Spleen (tissue), 7 donors: ENCODE results near the gene BDH1.

Experiments used
- POLR2A ChIP-seq, 3 donors: fragments of 450-650 bp; IDR thresholded peaks; one replicate each; pipeline ENCODE4 v1.5.1; 2017; ENCODE audit warnings: antibody characterized with exemption in 3 of 3, mild to moderate bottlenecking in 1 of 3
- POLR2AphosphoS5 ChIP-seq, 3 donors: sonication (generic); formaldehyde crosslinking; IDR thresholded peaks; one replicate each; pipeline ENCODE4 v1.5.1; 2017; ENCODE audit warnings: antibody characterized with exemption in 3 of 3
- TF ChIP-seq, protein P1 (sequence below), 11 experiments: fragments of 200-600 bp in 7 of 11; fragments of 450-650 bp in 4 of 11; sonication (generic) in 4 of 11; IDR thresholded peaks in 8 of 11; conservative IDR thresholded peaks in 3 of 11; 1 replicate in 7 of 11; 2 replicates in 4 of 11; pipeline versions ENCODE4 v1.4.0 to v1.8.0; 2016 to 2021; ENCODE audit warnings: antibody characterized with exemption in 11 of 11, inconsistent platforms in 4 of 11, mild to moderate bottlenecking in 1 of 11
- donor health status: DM: no; HTN: no; CAD: no; lungs with moderate emphysema.
- donor health status: DM: no; HTN: no; CAD: no.
- donor health status: DM: no; HTN: no; CAD: no.

DNA sequence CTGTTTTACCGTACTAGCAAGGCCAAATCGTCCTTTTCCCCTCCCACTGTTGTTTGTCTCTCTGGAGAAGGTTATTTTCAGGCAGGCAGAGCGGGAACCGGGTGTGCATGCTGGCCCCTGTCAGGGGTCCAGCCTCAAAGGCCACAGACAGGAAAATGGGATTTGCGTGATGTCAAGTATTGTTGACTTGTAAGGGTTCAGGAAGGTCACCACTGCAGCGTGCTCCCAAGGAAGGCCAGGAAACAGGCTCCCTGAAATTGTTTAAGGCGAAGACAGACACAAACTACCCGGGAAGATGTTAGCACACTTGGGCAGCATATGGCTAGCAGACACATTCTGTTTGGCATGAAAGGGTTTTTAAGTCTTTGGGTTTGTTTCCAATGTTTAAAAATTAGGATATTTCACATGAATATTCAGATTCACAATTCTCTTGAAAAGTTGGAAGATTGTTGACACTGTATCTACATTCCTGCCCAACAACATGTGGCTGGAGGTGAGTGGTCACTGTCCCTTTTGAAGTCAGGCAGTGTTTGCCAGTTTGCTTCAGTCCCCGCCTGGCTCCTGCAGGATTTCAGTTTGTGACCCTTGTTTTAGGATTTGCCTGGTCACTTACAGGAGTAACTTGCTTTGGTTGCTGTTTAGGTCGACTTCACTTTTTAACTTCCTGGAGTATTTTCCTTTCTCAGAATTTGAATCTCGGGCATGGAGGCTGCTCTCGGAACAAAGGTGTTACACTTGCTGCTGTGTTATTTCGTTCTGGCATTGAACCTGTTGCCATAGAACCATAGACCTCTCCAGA lies 90.4 kb downstream of the BDH1 start:
- TF ChIP-seq POLR2A (IDR thresholded peaks at IDR 0.05) (no peak), POLR2AphosphoS5 (IDR thresholded peaks at IDR 0.05) (no peak)
- TF ChIP-seq, protein P1, sequence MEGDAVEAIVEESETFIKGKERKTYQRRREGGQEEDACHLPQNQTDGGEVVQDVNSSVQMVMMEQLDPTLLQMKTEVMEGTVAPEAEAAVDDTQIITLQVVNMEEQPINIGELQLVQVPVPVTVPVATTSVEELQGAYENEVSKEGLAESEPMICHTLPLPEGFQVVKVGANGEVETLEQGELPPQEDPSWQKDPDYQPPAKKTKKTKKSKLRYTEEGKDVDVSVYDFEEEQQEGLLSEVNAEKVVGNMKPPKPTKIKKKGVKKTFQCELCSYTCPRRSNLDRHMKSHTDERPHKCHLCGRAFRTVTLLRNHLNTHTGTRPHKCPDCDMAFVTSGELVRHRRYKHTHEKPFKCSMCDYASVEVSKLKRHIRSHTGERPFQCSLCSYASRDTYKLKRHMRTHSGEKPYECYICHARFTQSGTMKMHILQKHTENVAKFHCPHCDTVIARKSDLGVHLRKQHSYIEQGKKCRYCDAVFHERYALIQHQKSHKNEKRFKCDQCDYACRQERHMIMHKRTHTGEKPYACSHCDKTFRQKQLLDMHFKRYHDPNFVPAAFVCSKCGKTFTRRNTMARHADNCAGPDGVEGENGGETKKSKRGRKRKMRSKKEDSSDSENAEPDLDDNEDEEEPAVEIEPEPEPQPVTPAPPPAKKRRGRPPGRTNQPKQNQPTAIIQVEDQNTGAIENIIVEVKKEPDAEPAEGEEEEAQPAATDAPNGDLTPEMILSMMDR (IDR thresholded peaks at IDR 0.05 in 8 of 11, conservative IDR thresholded peaks at IDR 0.05 in 3 of 11) = no peak
